Hematopoietic multipotent progenitor cell treated with erythropoietin and hydrocortisone succinate and interleukin-3 and kit ligand, for 15 days (in vitro differentiated cells): ENCODE results near the gene NYNRIN.

Experiments
- DNase-seq: peaks from one replicate; pipeline ENCODE4 v3.0.0-alpha.2; 2015; ENCODE audit warnings: low spot score

NYNRIN gene

DNA sequence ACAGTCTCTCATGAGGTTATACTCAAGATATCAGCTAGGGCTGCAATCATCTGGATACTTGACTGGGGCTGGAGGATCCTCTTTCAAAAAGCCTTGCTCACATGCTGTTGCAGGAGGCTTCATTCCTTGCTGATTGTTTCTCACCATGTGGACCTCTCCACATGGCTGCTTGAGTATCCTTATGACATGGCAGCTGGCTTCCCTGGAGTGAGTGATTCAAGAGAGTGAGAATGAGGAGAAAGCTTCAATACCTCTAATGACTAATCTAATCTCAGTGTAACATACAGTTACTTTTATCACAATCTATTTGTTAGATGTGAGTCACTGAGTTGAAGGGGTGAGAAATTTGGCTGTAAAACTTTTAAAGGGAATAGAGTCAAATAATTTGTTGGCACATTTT, 58.2 kb downstream of the NYNRIN start:
- no peak for DNase-seq

GRCh38 chr14:24458736-24459135, 59.9 kb downstream of the NYNRIN start:
- DNase-seq, result no peak

DNA sequence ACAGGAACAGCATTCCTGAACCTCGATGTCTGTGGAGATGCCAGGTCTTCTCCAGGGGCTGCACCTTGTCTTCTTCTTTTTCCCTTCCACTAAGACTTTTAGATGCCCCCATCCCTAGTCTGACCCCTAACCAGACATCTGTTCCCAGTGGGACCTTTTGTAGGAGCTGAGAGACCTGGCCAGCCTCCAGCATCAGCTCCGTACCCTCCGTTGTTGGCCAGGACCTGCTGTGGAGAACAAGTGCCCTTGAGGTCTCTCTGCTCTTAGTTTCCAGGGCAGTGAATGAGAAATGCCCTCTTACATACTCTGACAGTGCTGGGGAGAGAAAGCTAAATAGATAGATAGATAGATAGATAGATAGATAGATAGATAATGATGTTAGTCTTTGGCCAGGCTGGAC, 60.5 kb downstream of the NYNRIN start:
- no peak for DNase-seq

DNA sequence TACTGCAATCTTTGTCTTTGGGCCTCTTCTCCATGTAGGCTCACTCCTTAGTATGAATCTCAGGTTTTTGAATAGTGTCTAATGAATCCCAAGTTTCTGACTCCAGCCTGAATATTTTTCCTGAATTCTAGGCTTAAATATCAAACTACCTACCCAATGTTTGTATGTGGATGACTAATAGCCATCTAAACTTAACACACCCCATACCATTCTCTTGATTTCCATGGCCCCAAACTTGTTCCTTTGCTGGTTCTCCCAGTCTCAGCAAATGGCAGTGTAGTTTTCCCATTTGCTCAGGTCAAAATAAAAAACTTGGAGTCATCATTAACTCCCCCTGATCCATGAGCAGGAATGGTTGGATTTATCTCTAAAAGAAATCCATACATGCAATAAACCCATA, 62.5 kb downstream of the NYNRIN start:
- no peak for DNase-seq

GRCh38 chr14:24463017-24463883, 64.4 kb downstream of the NYNRIN start:
- DNase-seq, result no peak

DNA sequence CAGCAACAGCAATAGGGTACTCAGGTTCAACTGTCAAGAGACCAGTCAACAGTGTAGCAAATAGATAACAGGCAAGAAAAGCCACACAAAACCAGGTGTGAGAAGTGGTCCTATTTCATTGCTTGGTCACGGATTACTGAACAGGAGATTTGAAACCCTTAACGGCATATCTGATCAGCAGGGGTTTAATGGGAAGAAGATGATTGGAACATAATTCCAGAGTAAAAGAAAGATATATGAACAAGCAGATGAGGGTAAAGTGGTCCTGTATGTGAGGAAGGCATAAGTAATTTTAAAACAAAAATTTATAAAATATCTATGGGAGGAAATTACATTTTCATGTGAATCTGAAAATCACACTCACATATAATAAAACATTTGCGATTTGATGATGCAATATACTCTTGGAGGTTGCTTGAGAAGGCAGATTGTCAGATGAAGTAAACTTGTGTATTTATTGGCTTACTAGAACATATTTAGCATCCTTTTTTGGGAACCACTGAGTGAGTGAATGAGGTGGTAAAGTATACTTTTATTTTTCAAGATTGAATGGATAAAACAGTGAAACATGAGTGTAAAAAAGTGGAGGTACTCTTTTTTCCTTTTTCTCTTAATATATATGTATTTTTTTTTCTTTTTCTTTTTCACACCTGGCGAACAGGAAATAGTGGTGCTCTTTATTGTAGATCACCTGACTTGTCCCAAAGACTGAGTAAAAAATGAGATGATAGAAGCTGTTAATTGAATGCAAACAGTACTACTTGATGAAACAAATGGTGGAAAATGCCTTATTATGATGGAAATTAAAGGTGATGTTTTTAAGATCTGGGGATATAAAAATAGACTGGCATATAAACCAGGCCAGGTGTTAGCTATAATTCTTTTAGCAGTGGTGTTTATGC, 65.3 kb downstream of the NYNRIN start:
- DNase-seq, result no peak

GRCh38 chr14:24465368-24465767, 66.6 kb downstream of the NYNRIN start:
- no peak for DNase-seq

GRCh38 chr14:24465805-24466204, 67.0 kb downstream of the NYNRIN start:
- no peak for DNase-seq
